G401 (cell line): ENCODE data around the gene DIP2C. TPM values are rescaled to one million over a fixed set of nuclear protein-coding genes. Genes with fewer than 3 reads are reported as not detected.
"Not testable (repeated sequence)": the region's sequence is repeated elsewhere in the genome, so short reads cannot be mapped to it uniquely, and the experiment has no call there.

ENCODE experiments used
- DNase-seq: peaks from one replicate; pipeline ENCODE4 v3.0.0-alpha.2; 2015; ENCODE audit warnings: low spot score
- in situ Hi-C: cut with HindIII; loops from 2 replicates; pipeline ENCODE4 v1.10.0; 2016; ENCODE audit warnings: low sequenced_read_pairs, mixed read lengths
- total RNA-seq: library from RNA; depleted of rRNA; stranded (reverse); fragments of >200 nt; shearing (Covaris generic); gene quantifications from 2 replicates; pipeline ENCODE4 v1.2.3, GENCODE V29; 2014

The DIP2C gene
- total RNA-seq, 1 experiment from 2014 or later = 9.0 TPM

- in situ Hi-C loops = no loop called here
- peak; percentile 76 for DNase-seq
Observed at GRCh38 chr10:534047-534566, 155.4 kb downstream of the DIP2C start.

GRCh38 chr10:533611-534010 is 155.9 kb downstream of the DIP2C start:
- DNase-seq = no peak
- in situ Hi-C loops = no loop called here

GRCh38 chr10:533186-533585 is 156.3 kb downstream of the DIP2C start:
- in situ Hi-C loops = no loop called here

GRCh38 chr10:532331-532730 is 157.1 kb downstream of the DIP2C start:
- DNase-seq, in situ Hi-C loops: not testable (repeated sequence)

More at GRCh38 chr10:533186-533585, 156.3 kb downstream of the DIP2C start:
- DNase-seq = no peak

GRCh38 chr10:531541-531940 is 157.9 kb downstream of the DIP2C start:
- in situ Hi-C loops = no loop called here
- DNase-seq = no peak

- DNase-seq = no peak
- in situ Hi-C loops = no loop called here
Observed at GRCh38 chr10:530717-531116, 158.8 kb downstream of the DIP2C start.

GRCh38 chr10:529468-530230 is 159.8 kb downstream of the DIP2C start:
- in situ Hi-C loops = no loop called here
- no peak for DNase-seq

- no peak for DNase-seq
- in situ Hi-C loops = no loop called here
Observed at GRCh38 chr10:528173-529165, 161.0 kb downstream of the DIP2C start.

- DNase-seq = no peak
- in situ Hi-C loops = no loop called here
Observed at GRCh38 chr10:527416-527815, 162.1 kb downstream of the DIP2C start.

- in situ Hi-C loops = no loop called here
- DNase-seq = no peak
Observed at GRCh38 chr10:526651-527312, 162.7 kb downstream of the DIP2C start.

GRCh38 chr10:525565-526315 is 163.7 kb downstream of the DIP2C start:
- DNase-seq = no peak
- in situ Hi-C loops = no loop called here

- in situ Hi-C loops = no loop called here
Observed at GRCh38 chr10:523925-524324, 165.5 kb downstream of the DIP2C start.

GRCh38 chr10:522350-522749 is 167.1 kb downstream of the DIP2C start:
- in situ Hi-C loops = no loop called here
- DNase-seq = no peak

More at GRCh38 chr10:523925-524324, 165.5 kb downstream of the DIP2C start:
- DNase-seq = no peak

- no peak for DNase-seq
- in situ Hi-C loops = no loop called here
Observed at GRCh38 chr10:521261-522250, 167.9 kb downstream of the DIP2C start.

- in situ Hi-C loops = no loop called here
- no peak for DNase-seq
Observed at GRCh38 chr10:520402-520787, 169.1 kb downstream of the DIP2C start.

- no peak for DNase-seq
- in situ Hi-C loops = no loop called here
Observed at GRCh38 chr10:519716-520401, 169.6 kb downstream of the DIP2C start.
